Heart left ventricle (tissue), 16 donors: ENCODE results near the gene DEUP1. TPM values are rescaled to one million over a fixed set of nuclear protein-coding genes. Genes with fewer than 3 reads are reported as not detected.

Experiments
- ATAC-seq, 4 donors: fragments of 200-7000 bp; cut with Tn5 transposase; one replicate each; pipeline ENCODE4 v1.9.1; 2020 to 2022; ENCODE audit warnings: moderate library complexity in 4 of 4, mild to moderate bottlenecking in 3 of 4, moderate number of reproducible peaks in 1 of 4
- DNase-seq, 5 donors: peaks; one replicate each; pipeline ENCODE4 v3.0.0-alpha.2; 2020
- H3K27ac ChIP-seq, 12 donors: fragments of 200-600 bp; sonication (generic) in 4 of 12; one replicate each; pipeline versions ENCODE4 v1.5.0 to v1.8.0; 2016 to 2022; ENCODE audit warnings: mild to moderate bottlenecking in 2 of 12
- H3K27me3 ChIP-seq, 9 donors: fragments of 200-600 bp; sonication (generic) in 2 of 9; one replicate each; pipeline versions ENCODE4 v1.5.1 to v1.8.0; 2016 to 2022; ENCODE audit warnings: mild to moderate bottlenecking in 3 of 9
- H3K36me3 ChIP-seq, 9 donors: fragments of 200-600 bp; sonication (generic) in 2 of 9; one replicate each; pipeline versions ENCODE4 v1.5.0 to v1.8.0; 2018 to 2022; ENCODE audit warnings: mild to moderate bottlenecking in 2 of 9
- H3K4me1 ChIP-seq, 12 donors: fragments of 200-600 bp; sonication (generic) in 4 of 12; one replicate each; pipeline versions ENCODE4 v1.5.0 to v1.8.0; 2016 to 2022; ENCODE audit warnings: mild to moderate bottlenecking in 3 of 12
- H3K4me3 ChIP-seq, 12 donors: fragments of 200-600 bp; sonication (generic) in 4 of 12; one replicate each; pipeline versions ENCODE4 v1.5.0 to v1.8.0; 2017 to 2022; ENCODE audit warnings: mild to moderate bottlenecking in 9 of 12, moderate library complexity in 4 of 12
- H3K9me3 ChIP-seq, 12 donors: fragments of 200-600 bp; sonication (generic) in 4 of 12; one replicate each; pipeline versions ENCODE4 v1.5.0 to v1.8.0; 2016 to 2022; ENCODE audit warnings: mild to moderate bottlenecking in 1 of 12
- CTCF ChIP-seq, 12 donors: fragments of 200-600 bp; sonication (generic) in 4 of 12; IDR thresholded peaks; one replicate each; pipeline versions ENCODE4 v1.5.0 to v1.8.0; 2018 to 2022; ENCODE audit warnings: antibody characterized with exemption in 12 of 12, mild to moderate bottlenecking in 5 of 12
- POLR2A ChIP-seq, 2 donors: fragments of 450-650 bp; IDR thresholded peaks; one replicate each; pipeline ENCODE4 v1.6.1; 2017; ENCODE audit warnings: antibody characterized with exemption in 2 of 2, mild to moderate bottlenecking in 2 of 2, moderate library complexity in 2 of 2
- WGBS, 4 donors: extraction: QIAGEN DNeasy Blood & Tissue Kit in 2 of 4; methylation state at CpG; one replicate each; pipeline versions ENCODE4 v1.1.5 to v1.1.7; 2013 to 2018; 5-methylcytosine and 5-hydroxymethylcytosine counted together
- intact Hi-C, 10 donors: fragments of 100-400 bp; cut with DNase I; formaldehyde crosslinking; loops; one replicate each; pipeline versions ENCODE4 v1.11.1 to v1.14.2; 2022
- long read RNA-seq, 3 donors: library from polyadenylated mRNA; unstranded; transcript quantifications; one replicate each; pipeline ENCODE4 v2.0.0, GENCODE V29; 2020 to 2021
- polyA plus RNA-seq, 2 donors: library from polyadenylated mRNA; stranded (reverse); fragments of 200-250 nt; gene quantifications; one replicate each; pipeline ENCODE4 v1.2.3, GENCODE V29; 2013
- total RNA-seq, 9 donors: library from RNA; depleted of rRNA in 2 of 9; stranded (reverse); fragments of >200 nt in 2 of 9; fragmentation: NEBNext Ultra II Directional in 3 of 9; extraction: Animal tissue kit (Norgen Biotek cat#: 25700) in 3 of 9; gene quantifications; one replicate each; pipeline versions ENCODE4 v1.1.0 to v1.2.4, GENCODE V29; 2016 to 2023
- donor health status: ischemic (EF 13 %, LVEDD 7.1; RV severe dilation, severe dysfunction).
- donor health status: healthy with polysubstance abuse.
- donor health status: DM: no; HTN: yes; CAD: no.
- donor health status: DM: no; HTN: no; CAD: no.
- donor health status: ischemic (EF 25% LVEDD 6.9; RV normal size, moderate dysfunction).
- donor health status: ischemic (EF 25% LVEDD 5.7; RV mildly dilated, moderate dysfunction).
- donor health status: healthy.
- donor health status: DM: yes; HTN: yes; CAD: no.
- donor health status: ischemic (EF 35%, LVEDD 5.7; RV mildly dilated, moderate dysfunction).
- donor health status: nonischemic (EF 11% LVEDD 7.7; RV severe dilation, severe dysfunction).
- donor health status: DM: yes; HTN: yes; CAD: no.
- donor health status: PGD.
- donor health status: ischemic (EF 29% LVEDD 5.4; RV normal size, mild dysfunction).
- donor health status: nonischemic (EF 23%, LVEDD 6.1; RV moderate dilation, normal function).

Gene DEUP1
- not detected for total RNA-seq
- not detected for polyA plus RNA-seq
- long read RNA-seq, donor 1 = 0 reads
- long read RNA-seq, donor 2 = 0 reads
- long read RNA-seq, donor 3 = 0 reads

GRCh38 chr11:93330446-93330984, at the start of gene DEUP1:
Gene DEUP1 (plus strand): TSS chr11:93330742. CDS start chr11:93332260, 1,518 bp downstream.
- DNase-seq = peak; percentile 24 to 70 (median 38)

GRCh38 chr11:93285430-93285829, 45.1 kb upstream of the DEUP1 start:
- Histone ChIP-seq H3K4me3 (no peak overlapping the region), H3K36me3 (no peaks in the 10 kb centered on the region), H3K9me3 (no peaks in the 10 kb centered on the region), H3K27ac (no peak overlapping the region), H3K4me1 (no peaks in the 10 kb centered on the region), H3K27me3 (no peaks in the 10 kb centered on the region)
- ATAC-seq (no peak), DNase-seq (no peak)
- TF ChIP-seq CTCF (IDR thresholded peaks at IDR 0.05) = no peak
- no peak for TF ChIP-seq POLR2A (IDR thresholded peaks at IDR 0.05)
- intact Hi-C loops = no loop called here
- 45 to 84% (median 58%) methylated on average over 2 of the region's 2 CpGs for WGBS, 4 donors

More at GRCh38 chr11:93330446-93330984, at the start of gene DEUP1:
- WGBS, 4 donors = 0 to 4% (median 3%) methylated on average over 1 to 73 of the region's 73 CpGs; no CpG with 5 or more reads in 1 of the 4 donors
- no peak within 1 kb of the TSS for H3K27ac ChIP-seq
- H3K9me3 ChIP-seq = no peaks in the 10 kb centered on the region
- ATAC-seq = peak; percentile 26 to 81 (median 57)
- H3K36me3 ChIP-seq = no peaks in the 10 kb centered on the region
- TF ChIP-seq CTCF (IDR thresholded peaks at IDR 0.05) (no peak), POLR2A (IDR thresholded peaks at IDR 0.05) (no peak)
- H3K4me3 ChIP-seq = peak within 1 kb of the TSS; percentile 2 to 54 (median 34)
- peaks cover 0 to 26% (median 7%) of the 10 kb centered on the region in 9 donors for H3K27me3 ChIP-seq
- peaks cover 0 to 12% (median 0%) of the 10 kb centered on the region in 12 donors for H3K4me1 ChIP-seq
- intact Hi-C loops = loop anchor here in 2 of 10 donors (5.0 to 10.0 kb wide), 2 partner anchors 64 to 217 kb away; no protein-coding TSS in a partner anchor

- Histone ChIP-seq H3K27ac (no peak overlapping the region), H3K4me3 (no peak overlapping the region), H3K27me3 (no peaks in the 10 kb centered on the region), H3K36me3 (no peaks in the 10 kb centered on the region), H3K4me1 (no peaks in the 10 kb centered on the region), H3K9me3 (no peaks in the 10 kb centered on the region)
- no peak for TF ChIP-seq POLR2A (IDR thresholded peaks at IDR 0.05)
- no peak for TF ChIP-seq CTCF (IDR thresholded peaks at IDR 0.05)
- intact Hi-C loops = no loop called here
- WGBS, 4 donors = 79 to 86% (median 83%) methylated on average over 2 of the region's 2 CpGs
- ATAC-seq (no peak), DNase-seq (no peak)
Measured at GRCh38 chr11:93287434-93287833, 43.1 kb upstream of the DEUP1 start.

- Histone ChIP-seq H3K4me1 (no peaks in the 10 kb centered on the region), H3K27me3 (no peaks in the 10 kb centered on the region), H3K9me3 (no peaks in the 10 kb centered on the region), H3K27ac (no peak overlapping the region), H3K4me3 (no peak overlapping the region), H3K36me3 (no peaks in the 10 kb centered on the region)
- intact Hi-C loops = no loop called here
- no peak for DNase-seq
- TF ChIP-seq POLR2A (IDR thresholded peaks at IDR 0.05) (no peak), CTCF (IDR thresholded peaks at IDR 0.05) (no peak)
- 83 to 95% (median 86%) methylated on average over 3 of the region's 3 CpGs for WGBS, 4 donors
- ATAC-seq = no peak
Measured at GRCh38 chr11:93288079-93288478, 42.5 kb upstream of the DEUP1 start.
